Measurements from ENCODE around the gene HOXB7.
A peak's percentile ranks its signal among the peaks of the same experiment; 100 is the strongest.

Gene HOXB7

DNA sequence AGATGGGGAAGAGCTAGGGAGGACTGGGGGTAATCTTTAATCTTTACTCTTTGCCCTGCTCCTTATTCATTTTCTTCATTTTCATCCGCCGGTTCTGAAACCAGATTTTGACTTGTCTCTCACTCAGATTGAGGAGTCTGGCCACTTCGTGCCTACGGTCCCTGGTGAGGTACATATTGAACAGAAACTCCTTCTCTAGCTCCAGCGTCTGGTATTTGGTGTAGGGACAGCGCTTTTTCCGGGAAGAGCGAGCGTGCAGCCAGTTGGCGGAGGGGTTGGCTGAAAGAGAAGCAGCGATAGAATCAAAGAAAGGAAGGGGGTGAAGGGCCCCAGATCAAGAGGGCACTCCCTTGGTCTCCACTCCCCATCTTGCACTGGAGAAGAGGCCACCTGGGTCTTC is 12.0 kb upstream of the HOXB7 start:
- DNase-seq: no peak

DNA sequence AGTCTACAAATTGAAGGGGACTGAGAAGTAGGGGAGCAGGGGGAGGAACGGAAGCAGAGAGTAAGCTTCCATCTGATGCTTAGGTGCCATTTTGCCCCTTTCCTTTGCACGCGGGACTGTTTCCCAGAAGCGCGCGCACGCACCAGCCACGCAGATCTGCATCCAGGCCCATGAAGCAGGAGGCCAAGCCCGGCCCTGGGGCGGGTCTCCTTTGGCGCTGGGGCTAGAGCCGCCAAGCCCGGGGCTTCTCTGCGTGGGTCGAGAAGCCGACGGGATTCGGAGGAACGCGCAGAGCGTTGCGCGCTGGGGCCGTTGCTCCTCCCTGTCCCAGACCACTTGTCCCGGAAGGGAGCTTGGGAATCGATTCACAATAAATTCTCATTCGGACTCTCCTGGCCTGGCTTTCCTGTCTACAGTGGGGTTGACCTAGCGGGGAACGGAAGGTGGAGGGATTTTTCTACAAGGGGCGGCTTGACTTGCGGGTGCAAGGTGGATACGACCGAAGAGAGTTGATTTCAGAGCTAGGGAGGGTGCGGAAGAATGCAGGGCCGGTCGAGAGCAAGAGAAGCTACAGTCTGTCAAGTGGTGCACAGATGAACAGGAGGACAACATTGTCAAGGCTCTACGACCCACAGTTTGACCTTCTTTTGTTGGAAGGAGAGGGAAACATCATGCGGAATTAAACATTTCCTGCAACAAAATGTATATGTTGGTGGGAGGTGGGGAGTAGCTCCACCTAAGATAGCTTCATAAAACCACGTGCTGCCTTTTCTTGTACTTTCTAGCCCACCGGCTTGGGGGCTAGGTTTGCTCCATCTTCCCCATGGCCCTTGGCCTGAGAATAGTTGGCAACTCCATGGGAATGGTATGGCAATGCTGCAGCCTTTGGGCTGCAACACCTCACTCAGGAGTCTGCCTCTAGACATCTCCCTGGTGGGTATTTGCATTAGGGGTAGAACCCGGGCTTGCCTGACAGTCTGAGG is 10.9 kb upstream of the HOXB7 start:
- no peak for DNase-seq

DNA sequence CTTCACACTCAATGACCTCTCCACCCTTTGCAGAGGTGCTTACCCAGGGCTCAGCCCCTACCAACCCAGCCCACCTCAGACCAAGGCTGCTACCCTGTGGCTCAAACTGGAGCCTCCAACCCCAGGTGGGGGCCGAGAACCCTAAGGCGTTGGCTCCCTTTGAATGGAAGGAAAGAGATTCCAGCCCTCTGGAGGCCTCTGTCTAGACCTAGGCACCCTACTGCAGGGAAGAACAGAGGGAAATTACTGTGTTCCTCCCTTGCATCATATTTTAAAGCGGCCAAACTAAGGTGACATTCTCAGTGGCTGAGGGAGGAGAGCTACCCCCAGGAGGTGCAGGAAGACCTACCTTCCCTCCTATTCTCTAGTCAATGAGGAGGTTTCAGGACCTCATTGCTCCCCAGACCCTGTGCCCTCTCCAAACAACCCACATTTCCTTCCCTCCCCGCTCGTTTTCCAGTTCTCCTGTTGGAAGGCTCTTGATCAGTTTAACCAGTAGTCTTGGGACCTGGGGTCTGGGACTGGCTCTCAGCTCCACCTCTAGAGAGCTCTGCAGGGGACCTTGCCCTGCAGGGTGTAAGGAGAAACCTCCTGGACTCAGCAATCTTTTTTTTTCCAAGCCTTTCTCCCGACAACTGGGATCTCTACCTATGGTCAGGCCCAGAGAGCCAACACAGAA is 9.8 kb upstream of the HOXB7 start:
- DNase-seq: no peak

DNA sequence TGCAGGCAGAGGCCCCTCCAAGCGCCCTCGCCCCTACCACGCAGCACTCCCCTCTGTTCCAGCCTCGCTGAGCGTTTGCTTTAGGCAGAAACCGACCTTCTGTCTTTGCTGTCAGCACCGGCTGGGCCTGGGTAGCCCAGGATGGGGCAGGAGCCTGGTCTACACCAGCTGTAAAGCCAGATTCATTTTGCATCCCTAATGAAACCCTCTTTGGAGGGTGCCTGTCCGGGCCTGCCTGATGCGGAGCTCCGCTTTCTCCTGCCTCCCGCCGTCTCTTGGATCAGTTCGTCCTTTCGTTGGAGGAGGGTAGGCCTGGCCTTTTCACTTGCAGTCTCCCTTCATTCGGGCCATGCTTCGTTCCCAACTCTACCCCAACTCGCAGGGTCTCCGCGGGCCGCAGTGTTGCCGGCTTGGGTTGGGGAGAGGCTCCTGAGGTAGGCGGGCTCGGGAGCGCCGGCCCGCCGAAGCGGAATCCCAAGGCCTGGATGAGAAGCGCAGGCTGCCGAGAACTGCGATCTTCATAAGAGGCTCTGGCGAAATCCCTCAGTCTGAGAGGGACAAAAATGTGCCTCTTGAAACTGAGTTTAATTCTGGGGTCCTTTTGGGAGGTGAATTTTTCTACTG is 9.1 kb upstream of the HOXB7 start:
- DNase-seq: no peak

DNA sequence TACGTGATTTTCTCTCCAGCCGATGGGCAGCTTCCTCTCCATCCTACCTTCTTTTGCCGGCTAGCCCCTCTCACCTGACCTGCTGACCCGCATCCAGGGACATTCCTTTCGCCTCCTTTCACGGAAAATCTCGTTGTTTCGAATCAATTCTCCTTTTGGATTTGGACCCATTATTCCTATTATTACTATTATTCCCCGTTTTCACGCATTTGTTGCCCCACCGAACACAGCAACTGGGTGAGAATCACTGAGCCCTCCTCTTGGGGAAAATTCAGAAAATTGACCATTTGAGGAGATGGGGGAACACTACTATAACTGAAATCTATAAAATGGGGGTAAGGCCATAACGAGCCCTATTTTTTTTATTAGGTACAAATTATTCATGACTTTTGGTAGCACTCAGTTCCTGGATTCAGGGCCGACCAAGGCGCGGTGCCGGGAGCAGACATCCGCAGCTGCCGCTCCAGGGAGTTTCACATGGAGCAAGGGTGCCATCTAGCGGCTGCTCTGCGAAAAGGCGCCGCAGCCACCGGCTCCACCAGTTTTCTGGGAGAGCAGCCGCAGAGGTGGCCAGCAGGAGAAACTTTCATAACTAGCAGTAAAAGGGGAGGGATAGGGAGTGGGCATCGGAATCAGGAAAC is 7.6 kb upstream of the HOXB7 start:
- peak; percentile 61 for DNase-seq

DNA sequence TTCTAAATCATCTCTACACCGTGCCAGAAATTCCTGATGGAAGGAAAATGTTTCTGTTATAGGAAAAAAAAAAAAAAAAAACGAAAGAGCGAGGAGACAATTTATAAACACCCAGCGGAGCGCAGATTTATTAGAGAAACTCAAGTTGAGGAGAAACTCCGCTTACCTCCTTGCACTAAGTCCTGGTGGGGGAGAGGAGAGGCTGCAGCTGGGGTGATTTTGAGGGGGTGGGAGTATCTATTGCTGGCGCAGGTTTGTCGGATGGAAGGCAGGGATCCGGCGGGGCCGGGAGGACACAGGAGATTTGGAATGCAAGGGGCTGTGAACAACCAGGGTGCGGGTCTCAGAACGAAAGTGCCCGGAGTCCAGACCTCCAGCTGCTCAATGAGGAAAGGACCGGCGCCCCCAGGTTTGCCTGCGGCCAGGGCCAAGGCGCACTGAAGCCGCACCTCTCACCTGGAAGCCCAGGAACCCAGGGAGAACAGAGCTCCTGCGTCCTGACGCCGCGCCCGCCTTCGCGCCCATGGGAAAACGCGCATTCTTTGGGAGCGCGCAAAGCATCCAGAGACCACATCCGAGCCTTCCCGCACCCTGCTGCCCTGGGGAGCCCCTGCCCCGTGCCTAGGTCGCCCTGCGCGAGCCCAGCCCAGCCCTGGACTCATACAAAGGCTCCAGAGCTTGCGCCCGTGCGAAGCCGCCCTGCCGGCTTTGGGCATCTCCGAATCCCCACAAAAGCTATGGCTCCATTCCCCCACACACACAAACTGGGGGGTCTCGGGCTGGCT is 6.8 kb upstream of the HOXB7 start:
- DNase-seq: no peak

DNA sequence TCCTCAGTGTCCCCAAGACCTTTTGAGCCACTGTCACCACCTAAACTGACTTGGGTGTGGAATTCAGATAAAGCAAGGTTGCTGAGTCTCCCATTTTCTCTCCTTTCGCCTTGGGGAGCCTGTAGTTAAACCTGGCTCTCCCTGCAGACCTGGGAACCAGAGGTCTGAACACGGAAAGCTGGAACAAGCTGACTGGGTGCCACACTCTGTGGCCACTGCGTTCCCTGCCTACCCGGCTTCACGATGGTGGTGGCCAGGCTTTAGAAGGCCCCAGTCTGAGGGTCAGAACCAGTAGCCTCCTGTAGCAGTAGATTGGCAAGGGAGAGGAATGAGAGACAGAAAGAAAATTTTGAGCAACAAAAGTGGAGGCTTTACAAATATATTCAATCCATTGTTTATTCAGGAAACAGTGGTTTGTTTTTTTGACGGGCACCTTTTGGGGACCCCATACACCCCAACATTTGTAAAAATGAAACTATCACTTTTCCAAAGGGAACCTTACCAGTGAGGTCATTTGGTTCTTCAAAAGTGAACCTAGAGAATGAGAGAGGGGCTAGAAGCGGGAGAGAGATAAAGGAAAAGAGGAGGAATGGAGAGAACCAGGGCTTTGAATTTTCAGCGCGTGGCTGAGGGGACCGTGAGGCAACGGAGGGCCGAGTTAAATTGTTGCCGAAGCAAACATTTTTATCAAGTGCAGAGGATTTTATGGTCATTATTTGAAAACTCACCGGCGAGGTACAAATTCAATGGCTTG is 6.1 kb upstream of the HOXB7 start:
- no peak for DNase-seq

DNA sequence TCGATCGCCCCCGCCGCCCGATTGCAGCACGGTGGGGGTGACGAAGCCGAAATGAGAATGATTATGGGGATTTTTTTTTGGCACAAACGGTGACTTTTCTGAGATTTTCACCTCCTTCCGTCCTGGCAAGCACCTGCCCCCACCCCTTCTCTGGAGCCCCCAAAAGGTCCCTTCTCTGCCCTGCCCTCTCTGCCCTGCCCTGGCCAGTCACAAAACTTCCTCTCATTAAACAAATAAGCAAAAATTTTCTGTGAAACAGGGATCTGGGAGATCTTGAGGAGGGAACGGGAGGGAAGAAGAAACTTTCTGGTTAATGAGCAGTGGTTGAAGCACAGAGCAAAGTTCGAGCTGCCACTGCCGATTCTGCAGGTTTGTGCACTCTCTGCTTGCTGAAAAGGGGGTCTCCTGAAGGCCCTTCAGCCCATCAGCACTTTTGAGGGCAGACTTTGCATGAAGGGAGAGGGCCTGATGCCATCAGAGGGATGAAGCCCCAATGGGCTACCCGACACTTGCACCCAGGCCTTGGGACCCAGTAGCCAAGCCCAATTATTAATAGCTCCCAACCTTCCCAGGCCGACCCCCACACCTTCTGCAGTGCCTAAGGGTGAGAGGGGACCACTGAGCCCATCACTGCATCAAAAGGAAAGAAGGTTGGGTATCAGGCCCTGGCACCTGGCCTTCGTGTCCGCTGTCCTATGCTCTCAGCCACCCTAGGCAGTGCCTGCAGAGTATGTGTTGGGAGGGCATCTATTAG is 5.3 kb upstream of the HOXB7 start:
- DNase-seq: no peak

DNA sequence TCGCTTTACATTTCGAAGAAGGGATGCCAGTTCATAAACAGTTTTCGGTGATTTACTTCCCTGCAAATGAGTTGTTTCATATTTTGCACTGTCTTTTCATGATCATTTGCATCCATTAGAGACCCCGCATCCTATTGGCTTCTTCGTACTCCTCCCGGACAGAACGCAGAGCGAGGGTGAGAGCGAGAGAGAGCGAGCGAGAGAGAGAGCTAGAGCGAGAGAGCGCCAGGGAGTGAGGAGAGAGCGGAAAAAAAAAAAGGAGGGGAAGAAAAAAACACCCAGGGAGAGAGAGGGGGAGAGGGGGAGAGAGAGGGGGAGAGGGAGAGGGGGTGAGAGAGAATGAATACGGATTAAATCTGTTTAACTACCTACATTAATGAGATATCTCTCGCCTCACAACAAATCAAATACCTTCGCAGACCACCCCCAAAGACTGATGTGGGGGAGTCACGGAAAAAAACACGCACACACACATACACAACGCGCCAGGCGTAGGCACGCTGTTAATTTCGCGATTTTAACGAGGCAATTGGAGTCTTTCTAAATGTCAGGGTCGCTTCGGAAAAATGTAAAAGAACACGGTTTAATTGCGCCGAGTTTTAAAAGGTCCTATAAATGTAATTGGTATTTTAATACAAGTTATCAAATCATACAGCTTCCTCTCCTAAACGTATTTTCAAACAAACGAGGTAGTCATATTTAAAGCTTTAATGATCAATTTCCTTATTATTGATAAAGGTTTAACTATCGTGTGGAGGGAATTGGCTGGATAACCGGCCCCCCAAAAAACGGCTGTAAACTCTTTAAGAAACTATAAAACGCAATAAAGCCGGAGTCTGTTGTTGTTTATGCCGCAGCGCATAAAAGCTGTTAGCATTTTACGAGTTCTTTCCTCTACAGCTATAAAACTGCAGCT is 4.5 kb upstream of the HOXB7 start, which contains the start of gene HOXB8:
TSS of gene HOXB8 (minus strand) at position 246 of the 916 bp plus-strand sequence. CDS start 588 bp downstream, outside the sequence.
- no peak for DNase-seq

DNA sequence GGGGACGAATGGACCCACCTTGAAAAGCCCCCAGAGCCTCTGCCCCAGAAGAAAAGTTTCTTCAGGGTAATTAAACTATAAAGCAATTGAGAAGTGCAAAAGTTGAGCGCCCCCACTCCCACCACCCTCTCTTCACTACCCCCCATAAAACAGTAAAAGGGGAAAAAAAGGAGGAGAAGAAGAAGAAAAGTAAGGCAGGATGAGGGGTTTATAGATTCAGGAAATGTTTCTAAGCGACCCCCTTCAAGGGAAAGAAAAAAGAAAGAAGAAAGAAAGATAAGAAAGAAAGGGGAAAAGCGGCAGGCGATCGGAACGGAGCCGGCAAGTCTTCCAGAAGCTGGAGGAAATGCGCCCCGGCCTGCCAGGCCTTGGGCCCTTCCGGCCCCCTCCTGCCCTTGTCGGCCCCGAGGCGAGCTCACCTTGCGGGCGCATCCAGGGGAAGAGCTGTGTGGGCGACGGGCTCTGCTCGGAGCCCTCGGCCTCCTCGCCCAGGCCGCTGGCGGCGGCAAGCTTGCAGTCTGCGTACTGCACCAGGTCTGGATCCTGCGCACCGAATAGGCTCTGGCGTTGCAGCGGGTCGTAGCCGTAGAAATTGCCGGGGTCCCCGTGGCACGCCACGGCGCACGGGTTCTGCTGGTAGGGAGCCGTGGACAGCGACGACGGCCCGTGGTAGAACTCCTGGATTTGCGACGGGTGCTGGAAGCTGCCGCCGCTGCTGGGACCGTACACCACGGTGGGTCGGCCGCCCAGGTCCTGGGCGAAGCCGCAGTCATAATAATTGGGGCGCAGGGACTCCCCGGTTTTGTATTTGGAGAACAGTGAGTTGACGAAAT is 3.3 kb upstream of the HOXB7 start:
- no peak for DNase-seq

DNA sequence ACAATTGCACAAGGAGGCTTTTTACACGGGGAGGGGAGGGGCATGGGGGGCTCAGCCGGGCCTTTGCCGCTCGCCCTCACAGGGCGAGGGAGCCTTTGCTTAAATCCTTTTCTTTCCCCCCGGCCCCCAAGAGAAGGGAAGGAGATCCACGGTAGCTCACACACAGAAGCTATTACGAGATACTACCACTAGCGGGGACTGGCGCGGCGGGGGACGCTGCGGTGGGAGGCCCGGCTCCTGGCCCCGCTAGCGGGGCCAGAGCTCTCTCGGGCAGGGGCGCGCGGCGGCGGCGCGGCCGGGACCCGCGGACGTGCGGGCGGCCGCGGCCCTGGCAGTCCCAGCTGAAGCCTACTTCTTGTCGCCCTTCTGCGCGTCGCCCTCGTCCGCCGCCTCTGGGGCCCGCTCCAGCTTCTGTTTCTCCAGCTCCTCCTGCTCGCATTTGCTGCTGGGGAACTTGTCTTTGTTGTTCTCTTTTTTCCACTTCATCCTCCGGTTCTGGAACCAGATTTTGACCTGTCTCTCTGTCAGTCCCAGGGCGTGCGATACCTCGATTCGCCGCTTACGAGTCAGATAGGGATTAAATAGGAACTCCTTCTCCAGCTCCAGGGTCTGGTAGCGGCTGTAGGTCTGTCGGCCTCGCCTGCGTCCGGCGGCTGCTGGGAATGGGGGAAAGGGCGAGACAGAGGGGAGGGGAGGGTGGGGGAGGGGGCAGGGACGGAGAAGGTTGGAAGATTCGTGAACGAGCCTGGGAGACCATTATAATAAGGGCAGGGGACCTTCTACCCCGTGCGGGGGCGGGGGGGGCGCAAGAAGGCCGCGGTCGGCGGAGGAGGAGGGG is 2.3 kb upstream of the HOXB7 start:
- DNase-seq: no peak

DNA sequence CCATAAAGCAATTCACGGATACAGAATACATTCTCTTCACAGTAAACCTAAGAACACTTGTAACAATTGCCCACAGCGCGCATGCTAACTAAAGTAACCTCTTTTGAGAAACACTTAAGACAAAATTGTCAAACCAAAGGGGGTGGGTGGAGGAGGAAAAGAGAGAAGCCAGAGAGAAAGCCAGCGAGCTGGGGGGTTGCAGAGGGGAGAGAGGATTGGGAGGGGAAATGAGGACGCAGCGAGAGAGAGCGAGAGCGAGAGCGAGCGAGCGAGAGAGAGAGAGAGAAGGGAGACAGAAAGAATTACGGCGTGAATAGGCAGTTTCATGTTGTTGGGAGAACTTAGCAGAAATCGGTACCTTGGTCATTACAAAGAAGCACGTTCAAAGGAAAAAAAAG is 1.6 kb upstream of the HOXB7 start:
- DNase-seq: no peak

DNA sequence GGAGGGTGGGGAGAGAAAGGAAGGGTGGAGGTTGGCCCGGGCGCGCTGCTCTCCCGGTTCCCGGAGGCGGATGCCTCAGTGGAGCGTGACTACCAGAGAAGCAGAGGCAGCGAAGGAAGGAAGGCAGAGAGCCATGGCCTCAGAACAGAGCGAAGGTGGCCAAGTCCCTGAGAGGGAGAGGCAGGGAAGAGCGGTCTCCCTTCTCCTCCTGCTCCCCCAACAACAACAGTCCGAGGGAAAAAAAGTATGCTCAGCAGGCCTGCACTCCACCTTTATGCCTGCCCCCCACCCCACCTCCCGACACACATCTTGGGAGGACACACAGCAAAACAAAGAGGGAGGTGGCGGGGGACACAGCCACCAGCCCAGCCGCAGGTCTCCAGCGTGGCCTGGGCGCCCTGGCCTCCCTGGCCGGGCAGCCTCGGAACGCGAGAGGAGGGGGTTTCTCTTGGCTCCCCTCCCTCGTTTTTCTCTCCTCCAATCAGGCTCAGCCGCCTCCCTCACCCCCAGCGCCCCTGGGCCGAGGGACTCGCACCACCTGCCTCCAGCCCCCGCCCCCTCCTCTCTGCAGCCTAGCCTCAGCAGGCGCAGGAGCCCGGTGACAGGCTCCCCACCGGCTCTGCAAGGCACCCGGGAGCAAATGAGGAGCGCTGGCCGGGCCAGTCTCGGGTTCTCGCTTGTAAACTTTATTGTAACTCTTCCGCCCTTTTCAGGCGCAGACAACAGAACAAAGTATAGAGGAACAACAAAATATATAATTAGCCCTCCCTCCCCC is 1.1 kb upstream of the HOXB7 start:
- no peak for DNase-seq

DNA sequence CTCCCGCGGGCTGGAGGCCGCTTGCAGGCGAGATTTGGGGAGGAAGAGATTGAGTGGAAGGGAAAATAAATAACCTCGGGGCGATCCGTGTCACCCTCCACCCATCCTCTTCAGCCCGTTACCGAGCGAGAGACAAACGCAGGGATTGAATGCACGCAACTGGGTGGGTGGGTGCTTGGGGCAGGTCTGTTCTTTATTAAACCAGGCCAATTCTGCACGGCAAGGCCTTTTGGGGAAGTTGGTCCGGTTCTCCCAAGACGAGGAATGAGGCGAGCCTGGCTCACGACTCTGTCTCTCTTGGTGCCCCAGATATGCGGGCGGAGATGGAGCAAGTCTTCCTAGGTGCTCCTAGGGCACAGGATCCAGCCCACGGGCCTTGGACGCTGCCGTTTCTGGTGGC is 396 bp upstream of the HOXB7 start:
- no peak for DNase-seq

DNA sequence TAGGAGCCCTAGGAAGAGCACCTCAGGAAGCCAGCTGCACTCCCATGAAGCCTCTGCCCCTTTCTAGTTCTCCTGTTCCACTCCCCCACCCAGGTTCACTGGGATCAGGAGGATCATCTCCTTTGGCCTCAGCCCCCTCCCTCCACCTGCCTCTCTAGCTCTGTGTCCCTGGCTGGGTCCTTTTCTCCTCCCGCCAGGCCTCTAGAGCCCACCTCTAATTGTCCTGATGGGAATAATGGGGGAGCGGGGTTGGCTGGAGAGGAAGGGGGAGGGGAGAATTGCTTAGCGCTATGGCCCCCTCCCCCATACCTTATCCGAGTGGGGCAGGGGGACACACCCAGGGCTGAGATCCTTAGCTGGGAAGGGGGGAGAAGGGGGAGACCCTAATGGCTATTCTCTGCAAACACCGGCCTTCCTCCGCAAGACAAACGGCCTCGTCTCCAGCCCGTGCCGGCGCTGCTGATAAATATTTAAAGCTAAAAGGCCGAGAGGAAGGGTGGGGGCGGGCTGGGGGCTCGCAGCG is 997 bp downstream of the HOXB7 start:
- DNase-seq: no peak

DNA sequence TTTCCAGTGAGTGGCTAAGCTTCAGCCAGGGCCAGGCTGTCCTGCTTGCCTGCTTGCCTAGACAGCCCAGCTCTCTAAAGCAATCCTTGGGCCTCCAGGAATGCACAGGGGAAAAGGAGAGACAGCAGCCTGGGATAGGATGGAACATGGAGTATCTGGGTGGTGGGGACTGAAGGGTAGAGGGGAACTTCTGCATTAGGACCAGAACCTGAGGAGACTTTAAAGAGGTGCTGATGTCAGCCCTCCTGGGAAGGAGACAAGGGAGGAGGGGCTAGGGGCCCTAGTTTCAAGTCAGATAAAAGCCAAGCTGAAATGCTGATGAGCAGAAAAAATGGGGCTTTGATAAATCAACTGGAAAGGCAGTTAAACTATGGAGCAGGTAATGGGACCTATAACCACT is 1.8 kb downstream of the HOXB7 start:
- no peak for DNase-seq

DNA sequence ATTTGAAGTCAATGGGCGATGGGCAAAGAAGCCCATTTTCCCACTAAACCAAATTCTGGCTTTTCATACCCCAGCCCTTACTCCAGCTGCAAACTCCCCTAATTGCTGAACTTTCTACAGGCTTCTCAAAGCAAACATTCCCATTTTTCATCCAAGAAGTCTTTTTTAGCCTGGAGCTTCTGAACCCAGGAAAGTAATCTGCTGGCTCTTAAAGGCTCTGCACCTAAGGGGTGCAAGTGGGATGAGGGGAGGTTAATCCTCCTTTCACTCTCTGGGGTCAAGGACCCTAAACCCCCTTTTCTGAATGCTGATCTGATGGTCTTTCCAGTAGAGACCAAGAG is 2.4 kb downstream of the HOXB7 start:
- DNase-seq: no peak

Measured in GOT3 (cell line).